ENCODE data around the gene TRIP12. TPM values are rescaled to one million over a fixed set of nuclear protein-coding genes. Genes with fewer than 3 reads are reported as not detected.

The TRIP12 gene
- total RNA-seq, 6 experiments from 2014 or later, result 249 to 296 (median 265) TPM

Other genes with a start within 250 kb of the TRIP12 start
- gene DNER, start 207.5 kb downstream of the TRIP12 start, total RNA-seq (2021; fragmentation: NEBNext Ultra II Directional; extraction: Animal tissue kit (Norgen Biotek cat#: 25700)), result 1 to 10 TPM in 4 of 6 experiments, under 1 TPM in 2; 0.07 to 3.8 (median 2.7) TPM
- 1 to 10 TPM; 1.3 to 2.9 (median 2.4) TPM for gene FBXO36, start 494 bp upstream of the TRIP12 start, total RNA-seq (2021; fragmentation: NEBNext Ultra II Directional; extraction: Animal tissue kit (Norgen Biotek cat#: 25700))
- gene SLC16A14, start 146.9 kb upstream of the TRIP12 start, total RNA-seq (2021; fragmentation: NEBNext Ultra II Directional; extraction: Animal tissue kit (Norgen Biotek cat#: 25700)), result under 1 TPM in 4 of 6 experiments, not detected in 2; 0.29 to 0.53 (median 0.42) TPM